Mammary epithelial cell (primary cell): ENCODE measurements around the gene FBXW9.

Experiments used
- CTCF ChIP-seq, 2 donors: IDR thresholded peaks in 1 of 2; conservative IDR thresholded peaks in 1 of 2; 2 replicates each; pipeline ENCODE4 v1.5.1; 2011 to 2012; ENCODE audit warnings: inconsistent platforms in 2 of 2, low read length in 2 of 2, mild to moderate bottlenecking in 2 of 2, control low read depth in 1 of 2, low read depth in 1 of 2; ENCODE audit not compliant: insufficient read depth in 1 of 2; ENCODE audit errors: extremely low read depth in 1 of 2
- EZH2 ChIP-seq: IDR thresholded peaks from 2 replicates; pipeline ENCODE4 v1.6.1; 2012; ENCODE audit warnings: low read length, inconsistent platforms, borderline replicate concordance

- TF ChIP-seq EZH2 (no peak), CTCF (conservative IDR thresholded peaks at IDR 0.05 in 1 of 2, IDR thresholded peaks at IDR 0.05 in 1 of 2; ENCODE audit: extremely low read depth in 1 of 2, insufficient read depth in 1 of 2, low read depth in 1 of 2, low read length in 2 of 2) (no peak)
These were observed 1.3 kb downstream of the FBXW9 start for GRCh38 chr19:12695096-12695495.
